Measurements from ENCODE around the gene EVA1A.

The EVA1A gene

GRCh38 chr2:75561566-75562512 lies 1.1 kb upstream of the EVA1A start:
- DNase-seq = no peak

GRCh38 chr2:75560022-75560767 lies 544 bp downstream of the EVA1A start:
- DNase-seq = no peak

GRCh38 chr2:75559680-75560021 lies 1.1 kb downstream of the EVA1A start:
- DNase-seq = no peak

- no peak for DNase-seq
Measured at GRCh38 chr2:75558786-75559679, 1.7 kb downstream of the EVA1A start.

- no peak for DNase-seq
Measured at GRCh38 chr2:75558136-75558535, 2.6 kb downstream of the EVA1A start.

- DNase-seq = no peak
Measured at GRCh38 chr2:75557474-75558133, 3.1 kb downstream of the EVA1A start.

- no peak for DNase-seq
Measured at GRCh38 chr2:75556679-75557366, 3.9 kb downstream of the EVA1A start.

- no peak for DNase-seq
Measured at GRCh38 chr2:75555701-75556100, 5.0 kb downstream of the EVA1A start.

GRCh38 chr2:75553935-75554531 lies 6.7 kb downstream of the EVA1A start:
- DNase-seq = no peak

GRCh38 chr2:75552222-75552621 lies 8.5 kb downstream of the EVA1A start:
- no peak for DNase-seq

- no peak for DNase-seq
Measured at GRCh38 chr2:75551434-75551833, 9.3 kb downstream of the EVA1A start.

GRCh38 chr2:75549401-75550253 lies 11.1 kb downstream of the EVA1A start:
- DNase-seq = no peak

- no peak for DNase-seq
Measured at GRCh38 chr2:75548036-75548573, 12.6 kb downstream of the EVA1A start.

- DNase-seq = no peak
Measured at GRCh38 chr2:75547345-75548035, 13.2 kb downstream of the EVA1A start.

- no peak for DNase-seq
Measured at GRCh38 chr2:75545922-75546321, 14.8 kb downstream of the EVA1A start.

GRCh38 chr2:75545387-75545786 lies 15.4 kb downstream of the EVA1A start:
- no peak for DNase-seq

GRCh38 chr2:75543446-75543845 lies 17.3 kb downstream of the EVA1A start:
- no peak for DNase-seq

- DNase-seq = no peak
Measured at GRCh38 chr2:75541430-75541829, 19.3 kb downstream of the EVA1A start.

GRCh38 chr2:75540994-75541393 lies 19.7 kb downstream of the EVA1A start:
- no peak for DNase-seq

All from AML-193 (cell line).